ENCODE results near the gene TAF12.

TAF12 gene

DNA sequence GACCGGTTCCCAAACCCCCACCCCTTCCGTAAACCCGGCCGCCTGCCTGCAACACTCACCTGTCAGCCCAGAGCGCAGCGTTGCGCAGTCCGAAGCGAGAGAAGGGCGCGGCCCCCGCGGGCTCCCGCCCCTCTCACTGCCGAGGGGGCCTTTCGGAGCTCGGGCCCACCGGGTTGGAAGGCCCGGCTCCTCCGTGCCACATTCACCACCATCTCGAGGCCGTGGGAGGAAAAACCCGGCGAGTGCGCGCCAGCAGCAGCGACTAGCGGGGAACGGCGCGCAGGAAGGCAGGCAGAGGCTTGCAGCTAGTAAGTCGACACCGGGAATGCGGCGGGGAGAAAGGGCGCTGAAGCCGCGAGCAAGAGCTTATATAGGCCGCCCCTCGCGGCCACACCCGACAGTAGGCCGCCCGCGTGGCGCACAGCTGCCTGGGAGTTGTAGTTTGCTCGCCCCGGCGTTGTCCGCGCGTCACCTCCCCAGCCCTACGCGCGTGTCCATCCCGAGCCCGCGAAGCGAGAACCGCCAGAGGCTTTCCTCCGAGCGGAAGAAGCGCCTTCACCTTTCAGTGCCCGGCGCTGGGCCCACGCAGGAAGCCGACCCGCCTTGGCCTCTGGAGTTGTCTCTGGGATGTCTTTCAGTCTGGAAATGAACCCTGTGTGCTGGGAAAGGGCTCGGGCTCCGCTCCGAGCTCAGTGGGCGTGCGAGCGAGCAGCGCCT is 61.2 kb downstream of the TAF12 start:
- DNase-seq = peak; percentile 94

DNA sequence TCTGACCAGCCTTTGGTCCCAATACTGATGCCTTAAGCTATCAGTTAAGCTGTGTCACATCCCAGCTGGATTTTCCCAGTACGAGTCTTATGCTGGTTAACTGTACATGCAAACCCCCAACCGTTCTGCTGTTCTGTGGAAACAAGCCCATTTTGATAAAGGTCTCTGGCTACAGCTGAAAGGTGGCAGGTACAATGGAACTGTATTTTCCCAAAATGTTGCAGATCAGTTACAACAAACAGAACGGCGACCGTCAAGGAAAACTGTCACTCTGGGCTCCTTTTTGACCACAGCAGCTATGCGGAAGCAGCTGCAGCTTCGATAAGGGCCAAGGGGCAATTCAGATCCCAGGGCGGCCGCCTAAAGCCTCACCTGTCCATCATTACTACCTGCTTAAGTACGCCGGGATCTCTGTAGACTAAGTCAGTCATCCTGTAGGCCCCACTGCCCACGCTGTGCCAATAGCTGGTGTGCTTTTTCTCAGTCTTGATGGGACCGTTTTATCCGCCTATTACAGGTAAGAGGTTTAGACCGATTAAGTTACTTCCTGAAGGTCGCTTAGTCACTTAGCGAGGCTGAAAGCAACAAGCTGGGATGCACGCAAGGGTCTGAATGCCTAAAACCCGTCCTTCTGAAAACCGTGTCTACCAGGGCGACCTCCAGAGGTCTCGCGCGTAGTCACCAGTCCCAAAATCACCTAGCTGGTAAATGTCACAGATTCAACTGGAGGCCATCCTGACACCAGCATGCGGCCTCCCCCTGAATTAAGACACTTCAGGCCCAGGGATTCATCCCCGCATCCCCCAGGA is 61.9 kb downstream of the TAF12 start:
- peak; percentile 50 for DNase-seq

DNA sequence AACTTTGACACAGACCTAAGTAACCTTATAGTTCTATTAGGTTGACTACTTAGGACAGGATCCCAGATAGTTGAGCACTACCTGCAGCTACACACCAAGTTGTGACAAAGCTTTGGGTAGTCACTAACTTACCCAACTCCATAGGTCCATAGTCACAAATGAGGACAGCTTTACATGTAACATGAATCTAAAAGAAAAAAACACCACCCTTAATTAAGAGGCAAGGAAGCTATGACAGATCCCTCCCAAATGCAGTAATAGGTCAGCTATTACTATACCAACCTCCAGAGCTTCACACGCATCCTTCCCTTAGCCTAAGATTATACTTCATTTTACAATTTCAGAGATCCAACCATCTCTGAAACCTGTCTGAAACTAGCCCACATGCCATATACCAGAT is 63.5 kb downstream of the TAF12 start:
- no peak for DNase-seq

DNA sequence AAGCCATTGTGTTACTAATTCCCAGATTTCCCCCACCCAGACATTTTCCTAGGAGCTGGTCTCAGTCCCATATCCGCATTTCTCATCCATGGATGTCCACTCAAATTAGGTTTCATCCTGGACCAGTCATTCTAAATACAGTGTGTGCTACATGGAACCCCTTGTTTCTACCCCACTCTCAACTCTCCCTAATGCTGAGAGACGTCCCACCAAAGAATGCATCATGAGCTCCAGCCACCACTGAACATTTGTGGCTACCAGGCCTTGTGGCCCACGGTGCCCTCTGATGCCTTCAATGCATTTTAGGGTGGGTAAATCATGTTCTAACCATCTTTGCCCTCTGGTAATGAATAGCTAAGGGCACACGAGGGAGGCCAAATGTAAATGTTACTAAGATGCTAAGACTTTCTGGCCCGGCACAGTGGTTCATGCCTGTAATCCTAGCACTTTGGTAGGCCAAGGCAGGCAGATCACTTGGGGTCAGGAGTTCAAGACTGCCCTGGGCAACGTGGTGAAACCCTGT is 64.1 kb downstream of the TAF12 start:
- no peak for DNase-seq

DNA sequence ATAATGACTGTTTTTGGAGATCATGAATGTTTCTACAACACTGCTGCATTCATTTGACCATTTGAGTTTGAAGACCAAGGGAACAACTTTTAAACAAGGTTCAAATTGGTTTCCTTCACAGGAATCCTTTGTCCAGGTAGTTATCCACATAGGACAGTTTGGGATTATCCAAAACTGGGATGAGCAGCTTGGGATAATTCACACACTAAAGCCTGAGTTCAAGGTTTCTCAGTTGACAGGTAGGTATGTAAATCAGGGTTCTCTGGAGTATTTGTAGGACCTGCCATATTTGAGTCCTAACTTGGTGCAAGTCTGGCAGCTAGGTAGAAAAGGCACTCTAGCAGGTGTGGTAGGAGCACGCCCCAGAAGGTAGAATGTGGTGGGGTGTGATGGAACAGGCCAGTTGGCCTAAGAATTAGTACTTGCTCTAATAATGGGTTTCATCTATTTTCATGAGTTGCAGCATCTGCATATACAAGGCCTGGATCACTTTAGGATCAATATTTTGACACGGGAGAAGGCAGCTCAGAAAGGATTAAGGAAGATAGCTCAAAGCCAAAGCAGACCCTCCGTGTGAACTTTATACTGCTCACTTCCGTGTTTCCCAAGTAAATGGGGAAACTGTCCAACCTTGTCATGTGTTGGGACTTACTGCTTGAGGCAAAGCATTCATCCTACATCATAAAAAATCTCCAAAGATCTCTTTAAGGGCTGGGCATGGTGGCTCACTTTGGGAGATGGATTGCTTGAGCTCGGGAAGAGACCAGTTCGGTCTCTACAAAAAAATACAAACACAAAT is 64.9 kb downstream of the TAF12 start:
- peak; percentile 35 for DNase-seq

DNA sequence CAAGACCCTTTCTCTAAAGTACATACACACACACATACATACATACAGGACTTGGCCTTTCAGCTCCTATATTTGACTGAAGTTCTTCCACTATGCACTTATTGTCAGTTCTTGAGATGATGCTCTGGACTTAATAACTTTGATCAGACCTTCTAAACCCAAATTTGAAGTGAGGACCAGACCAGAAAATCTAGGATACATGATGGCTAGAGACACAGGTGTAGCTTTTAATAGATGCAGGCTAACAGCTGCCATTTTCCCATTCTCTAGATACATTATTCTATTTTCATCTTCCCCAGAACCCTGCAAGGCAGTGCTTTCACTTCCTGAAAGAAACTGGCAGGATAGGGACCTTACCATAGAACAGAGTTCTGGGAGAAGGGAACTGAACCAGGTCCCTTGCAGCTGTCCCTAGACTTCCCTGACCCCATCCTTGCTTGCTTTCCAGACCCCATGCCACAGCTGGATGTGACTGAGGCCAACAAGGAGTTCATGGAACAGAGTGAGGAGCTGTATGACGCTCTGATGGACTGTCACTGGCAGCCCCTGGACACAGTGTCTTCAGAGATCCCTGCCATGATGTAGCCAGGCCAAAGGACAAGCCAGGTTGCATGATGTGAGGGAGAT is 65.7 kb downstream of the TAF12 start:
- DNase-seq = peak; percentile 78

DNA sequence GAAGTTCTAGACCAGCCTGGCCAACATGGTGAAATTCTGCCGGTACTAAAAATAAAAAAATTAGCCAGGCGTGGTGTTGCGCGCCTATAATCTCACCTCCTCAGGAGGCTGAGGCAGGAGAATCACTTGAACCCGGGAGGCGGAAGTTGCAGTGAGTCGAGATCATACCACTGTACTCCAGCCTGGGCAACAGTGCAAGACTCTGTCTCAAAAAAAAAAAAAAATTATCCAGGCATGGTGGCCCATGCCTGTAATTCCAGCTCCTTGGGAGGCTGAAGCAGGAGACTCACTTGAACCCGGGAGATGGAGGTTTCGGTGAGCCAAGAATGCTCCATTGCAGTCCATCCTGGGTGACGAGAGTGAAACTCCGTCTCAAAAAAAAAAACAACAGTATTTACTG is 69.3 kb downstream of the TAF12 start:
- no peak for DNase-seq

DNA sequence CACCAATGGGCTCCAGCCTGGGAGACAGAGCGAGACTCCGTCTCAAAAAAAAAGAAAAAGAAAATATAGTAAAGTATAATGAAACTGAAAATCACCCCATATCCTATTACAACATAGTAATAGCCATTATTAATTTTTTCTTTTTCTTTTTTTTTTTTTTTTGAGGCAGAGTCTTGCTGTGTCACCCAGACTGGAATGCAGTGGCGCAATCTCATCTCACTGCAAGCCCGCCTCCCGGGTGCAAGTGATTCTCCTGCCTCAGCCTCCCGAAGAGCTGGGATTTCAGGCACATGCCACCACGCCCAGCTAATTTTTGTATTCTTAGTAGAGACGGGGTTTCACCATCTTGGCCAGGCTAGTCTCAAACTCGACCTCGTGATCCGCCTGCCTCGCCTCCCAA is 70.0 kb downstream of the TAF12 start:
- peak; percentile 13 for DNase-seq

DNA sequence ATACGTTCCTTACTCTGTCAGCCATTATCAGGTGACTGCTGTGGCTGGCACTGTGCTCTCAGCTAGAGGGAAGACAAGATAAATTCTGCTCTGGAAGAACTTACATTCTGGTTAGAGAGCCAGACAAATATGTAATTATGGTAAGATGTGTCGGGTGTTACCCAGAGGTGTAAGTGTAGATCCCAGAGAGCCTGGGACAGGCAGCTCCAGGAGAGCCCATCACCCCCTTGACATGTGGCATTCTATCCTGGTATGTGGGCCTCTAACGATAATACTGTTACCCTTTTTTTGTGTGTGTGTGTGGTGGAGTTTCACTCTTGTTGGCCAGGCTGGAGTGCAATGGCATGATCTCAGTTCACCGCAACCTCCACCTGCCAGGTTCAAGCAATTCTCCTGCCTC is 71.0 kb downstream of the TAF12 start:
- DNase-seq = no peak

DNA sequence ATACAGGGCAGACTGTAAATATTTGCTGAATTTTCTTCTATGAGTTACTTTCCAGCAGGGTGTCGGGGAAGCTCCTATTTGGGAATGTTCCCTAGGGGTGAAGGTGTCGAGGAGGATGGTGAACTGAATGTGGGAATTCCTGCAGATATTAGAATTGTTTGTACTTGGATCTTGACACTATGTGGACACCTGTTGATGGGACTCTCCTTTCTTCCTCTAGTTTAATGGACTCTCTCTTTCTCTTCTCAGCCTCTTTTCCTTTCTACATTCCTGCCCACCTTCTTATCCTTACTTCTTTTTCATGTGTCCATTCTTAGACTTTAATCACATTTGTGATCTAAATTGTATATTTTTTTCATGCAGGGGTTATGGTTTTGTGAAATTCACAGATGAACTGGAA is 75.9 kb downstream of the TAF12 start:
- DNase-seq = no peak

DNA sequence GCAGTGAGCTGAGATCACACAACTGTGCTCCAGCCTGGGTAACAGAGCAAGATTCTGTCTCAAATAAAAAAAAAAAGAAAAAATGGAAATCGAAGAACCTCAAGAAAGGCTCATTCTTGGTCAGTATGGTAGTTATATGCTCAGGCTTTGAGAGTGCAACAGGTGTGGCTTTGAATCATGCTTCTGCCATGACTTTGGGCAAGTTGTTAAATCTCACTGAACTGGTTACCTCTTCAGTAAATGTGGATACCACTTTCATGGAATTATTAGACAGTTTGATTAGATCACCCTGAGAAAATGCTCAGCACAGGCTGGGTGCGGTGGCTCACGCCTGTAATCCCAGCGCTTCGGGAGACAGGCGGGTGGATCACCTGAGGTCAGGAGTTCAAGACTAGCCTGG is 77.1 kb downstream of the TAF12 start:
- no peak for DNase-seq

DNA sequence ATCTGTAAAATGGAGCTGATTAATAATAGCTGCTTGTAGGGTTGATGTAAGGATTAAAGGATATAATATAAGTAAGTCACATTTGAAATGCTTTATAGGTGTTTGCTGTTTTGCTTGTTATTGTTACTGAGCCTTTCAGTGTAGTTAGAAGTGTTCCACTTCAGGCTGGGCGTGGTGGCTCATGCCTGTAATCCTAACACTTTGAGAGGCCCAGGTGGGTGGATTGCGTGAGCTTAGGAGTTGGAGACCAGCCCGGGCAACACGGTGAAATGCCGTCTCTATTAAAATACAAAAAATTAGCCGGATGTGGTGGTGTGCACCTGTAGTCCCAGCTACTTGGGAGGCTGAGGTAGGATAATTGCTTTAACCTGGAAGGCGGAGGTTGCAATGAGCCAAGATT is 77.8 kb downstream of the TAF12 start:
- DNase-seq = no peak

DNA sequence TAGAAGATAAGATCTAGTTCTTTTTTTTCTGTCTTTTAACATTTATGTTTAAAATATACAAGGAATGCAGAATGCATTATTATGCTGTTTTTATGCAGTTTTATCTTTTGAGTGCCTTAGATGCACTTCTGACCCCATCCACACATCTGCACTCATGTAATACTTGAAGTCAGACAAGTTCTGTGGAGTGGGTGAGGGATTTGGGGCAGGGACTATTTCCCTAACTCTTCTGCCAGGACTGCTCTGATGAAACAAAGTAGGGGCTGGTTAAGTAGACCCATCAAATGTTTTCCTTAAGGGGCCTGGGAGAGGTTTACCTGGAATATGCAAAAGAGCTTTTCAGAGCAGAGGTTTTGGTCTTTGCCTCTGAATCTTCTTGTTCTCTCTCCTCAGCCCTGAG is 78.6 kb downstream of the TAF12 start:
- DNase-seq = no peak

DNA sequence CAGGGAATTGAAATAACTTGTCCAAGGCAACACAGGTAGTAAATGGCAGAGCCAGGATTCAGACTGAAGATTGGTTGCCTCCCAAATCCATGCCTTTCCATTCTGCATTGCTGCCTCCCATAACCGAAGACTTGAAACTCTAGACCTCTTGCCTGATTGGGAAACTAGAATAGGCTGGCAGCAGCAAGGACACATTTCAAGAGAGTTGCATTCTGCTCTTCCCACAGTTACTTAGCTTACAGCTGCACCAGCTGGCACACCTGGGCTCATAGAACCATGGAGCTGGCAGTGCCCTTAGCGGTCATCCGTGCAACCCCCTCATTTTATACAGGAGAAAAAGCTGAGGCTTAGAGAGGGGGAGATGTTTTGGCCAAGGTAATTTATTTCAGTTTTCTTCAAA is 82.0 kb downstream of the TAF12 start:
- no peak for DNase-seq
